HepG2 (cell line): ENCODE data around the gene MBNL3. TPM values are rescaled to one million over a fixed set of nuclear protein-coding genes. Genes with fewer than 3 reads are reported as not detected.

Source experiments
- DNMT3B ChIP-seq: conservative IDR thresholded peaks from 2 replicates; pipeline ENCODE4 v1.6.1; 2016; ENCODE audit warnings: missing biosample characterization, control low read depth
- GATA4 ChIP-seq: sonication (generic); IDR thresholded peaks from 2 replicates; pipeline ENCODE4 v1.6.1; 2016; ENCODE audit warnings: antibody characterized with exemption, low read depth, borderline replicate concordance
- HIVEP1 ChIP-seq: sonication (generic); formaldehyde crosslinking; IDR thresholded peaks from 2 replicates; pipeline ENCODE4 v1.4.0; 2020; ENCODE audit warnings: mild to moderate bottlenecking, missing genetic modification reagents
- IRF2 ChIP-seq: IDR thresholded peaks from 2 replicates; pipeline ENCODE4 v1.6.1; 2018; ENCODE audit warnings: missing genetic modification reagents, missing compliant biosample characterization
- KDM2A ChIP-seq: sonication (generic); formaldehyde crosslinking; IDR thresholded peaks from 2 replicates; pipeline ENCODE4 v1.4.0; 2020; ENCODE audit warnings: low read depth, missing genetic modification reagents, borderline replicate concordance
- KMT2B ChIP-seq: IDR thresholded peaks from 2 replicates; pipeline ENCODE4 v1.6.1; 2016; ENCODE audit warnings: missing genetic modification reagents, missing compliant biosample characterization
- MEIS2 ChIP-seq: sonication (generic); formaldehyde crosslinking; IDR thresholded peaks from 2 replicates; pipeline ENCODE4 v1.9.0; 2021; ENCODE audit warnings: mild to moderate bottlenecking, missing genetic modification reagents
- NFKBIZ ChIP-seq: IDR thresholded peaks from 2 replicates; pipeline ENCODE4 v1.6.1; 2018; ENCODE audit warnings: missing genetic modification reagents, missing compliant biosample characterization
- SKI ChIP-seq: fragments of 450-650 bp; IDR thresholded peaks from one replicate; pipeline ENCODE4 v1.6.1; 2018; ENCODE audit warnings: mild to moderate bottlenecking; ENCODE audit not compliant: partially characterized antibody
- SP1 ChIP-seq, 2 experiments: fragments of 450-650 bp in 1 of 2; sonication (generic) in 1 of 2; formaldehyde crosslinking in 1 of 2; IDR thresholded peaks; 2 replicates each; pipeline versions ENCODE4 v1.4.0 to v1.6.1; 2016 to 2020; ENCODE audit warnings: missing genetic modification reagents in 1 of 2
- ZGPAT ChIP-seq: IDR thresholded peaks from 2 replicates; pipeline ENCODE4 v1.6.1; 2016; ENCODE audit warnings: mild to moderate bottlenecking
- ZNF574 ChIP-seq: sonication (generic); formaldehyde crosslinking; IDR thresholded peaks from 2 replicates; pipeline ENCODE4 v1.4.0; 2020; ENCODE audit warnings: missing genetic modification reagents
- ZSCAN29 ChIP-seq: sonication (generic); formaldehyde crosslinking; conservative IDR thresholded peaks from 2 replicates; pipeline ENCODE4 v1.4.0; 2020; ENCODE audit warnings: mild to moderate bottlenecking, missing genetic modification reagents
- polyA plus RNA-seq, 8 experiments: library from polyadenylated mRNA; depleted of rRNA in 3 of 8; stranded (reverse) in 7 of 8; unstranded in 1 of 8; fragments of >200 nt; fragmentation: Illumina TruSeq in 4 of 8; extraction: Trizol in 4 of 8; gene quantifications; 2 replicates each; pipeline versions ENCODE4 v1.2.1 to v1.2.3, GENCODE V29; 2011 to 2016; ENCODE audit warnings: low read depth in 4 of 8, missing spikeins in 1 of 8, mixed read lengths in 1 of 8; ENCODE audit not compliant: insufficient read depth in 1 of 8
- total RNA-seq, 5 experiments: library from RNA; depleted of rRNA; stranded (reverse); fragments of >200 nt; fragmentation: Illumina TruSeq; extraction: Trizol; gene quantifications; 2 replicates each; pipeline ENCODE4 v1.2.3, GENCODE V29; 2016; ENCODE audit warnings: low read depth in 1 of 5
- TF ChIP-seq, protein P1 (sequence below): sonication (generic); formaldehyde crosslinking; conservative IDR thresholded peaks from 2 replicates; pipeline ENCODE4 v1.4.0; 2020; ENCODE audit warnings: mild to moderate bottlenecking, missing genetic modification reagents, moderate library complexity
- TF ChIP-seq, protein P2 (sequence below): sonication (generic); IDR thresholded peaks from 2 replicates; pipeline ENCODE4 v1.6.1; 2016; ENCODE audit warnings: low read depth, borderline replicate concordance
- TF ChIP-seq, protein P3 (sequence below): IDR thresholded peaks from 2 replicates; pipeline ENCODE4 v1.6.1; 2016; ENCODE audit warnings: low read depth, missing genetic modification reagents, missing compliant biosample characterization

The MBNL3 gene
- total and polyA plus RNA-seq, 2 of the 13 experiments (the other 11 are each of a cell fraction or from before 2014, with no cell fraction given): 155 to 257 TPM

DNA sequence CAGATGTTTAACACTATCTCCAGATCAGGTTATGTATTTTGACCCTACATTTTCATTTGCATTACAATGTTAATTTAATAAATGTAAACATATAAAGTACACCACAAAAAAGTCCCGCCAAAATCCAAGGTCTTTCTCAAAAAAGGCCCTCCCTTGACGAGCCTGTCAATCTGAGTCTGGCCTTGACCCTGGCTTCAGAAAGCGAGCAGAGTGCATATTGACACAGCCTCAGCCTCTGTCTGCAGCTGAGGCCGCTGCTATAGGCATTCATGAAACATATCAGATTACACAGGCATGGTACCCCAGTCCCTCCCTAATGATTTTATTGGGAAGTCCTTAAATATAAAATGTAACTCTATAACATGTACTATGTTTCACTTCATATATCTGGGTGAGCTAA is 6.2 kb downstream of the MBNL3 start (continued):
- TF ChIP-seq, protein P1, sequence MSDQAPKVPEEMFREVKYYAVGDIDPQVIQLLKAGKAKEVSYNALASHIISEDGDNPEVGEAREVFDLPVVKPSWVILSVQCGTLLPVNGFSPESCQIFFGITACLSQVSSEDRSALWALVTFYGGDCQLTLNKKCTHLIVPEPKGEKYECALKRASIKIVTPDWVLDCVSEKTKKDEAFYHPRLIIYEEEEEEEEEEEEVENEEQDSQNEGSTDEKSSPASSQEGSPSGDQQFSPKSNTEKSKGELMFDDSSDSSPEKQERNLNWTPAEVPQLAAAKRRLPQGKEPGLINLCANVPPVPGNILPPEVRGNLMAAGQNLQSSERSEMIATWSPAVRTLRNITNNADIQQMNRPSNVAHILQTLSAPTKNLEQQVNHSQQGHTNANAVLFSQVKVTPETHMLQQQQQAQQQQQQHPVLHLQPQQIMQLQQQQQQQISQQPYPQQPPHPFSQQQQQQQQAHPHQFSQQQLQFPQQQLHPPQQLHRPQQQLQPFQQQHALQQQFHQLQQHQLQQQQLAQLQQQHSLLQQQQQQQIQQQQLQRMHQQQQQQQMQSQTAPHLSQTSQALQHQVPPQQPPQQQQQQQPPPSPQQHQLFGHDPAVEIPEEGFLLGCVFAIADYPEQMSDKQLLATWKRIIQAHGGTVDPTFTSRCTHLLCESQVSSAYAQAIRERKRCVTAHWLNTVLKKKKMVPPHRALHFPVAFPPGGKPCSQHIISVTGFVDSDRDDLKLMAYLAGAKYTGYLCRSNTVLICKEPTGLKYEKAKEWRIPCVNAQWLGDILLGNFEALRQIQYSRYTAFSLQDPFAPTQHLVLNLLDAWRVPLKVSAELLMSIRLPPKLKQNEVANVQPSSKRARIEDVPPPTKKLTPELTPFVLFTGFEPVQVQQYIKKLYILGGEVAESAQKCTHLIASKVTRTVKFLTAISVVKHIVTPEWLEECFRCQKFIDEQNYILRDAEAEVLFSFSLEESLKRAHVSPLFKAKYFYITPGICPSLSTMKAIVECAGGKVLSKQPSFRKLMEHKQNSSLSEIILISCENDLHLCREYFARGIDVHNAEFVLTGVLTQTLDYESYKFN (CRISPR knock-in tag): peak; percentile 88
- TF ChIP-seq DNMT3B (CRISPR knock-in tag) (no peak), MEIS2 (CRISPR knock-in tag) (peak; percentile 98), ZSCAN29 (CRISPR knock-in tag) (no peak), KMT2B (CRISPR knock-in tag) (no peak), SKI (peak; percentile 97), NFKBIZ (CRISPR knock-in tag) (0 out of 2 replicates have a peak, but pooled peaks have one; percentile 45), ZNF574 (0 out of 2 replicates have a peak, but pooled peaks have one; percentile 54), IRF2 (CRISPR knock-in tag) (peak; percentile 74), SP1 (IDR thresholded peaks at IDR 0.05) (no peak), SP1 (CRISPR knock-in tag; IDR thresholded peaks at IDR 0.05) (no peak), HIVEP1 (CRISPR knock-in tag) (no peak), KDM2A (CRISPR knock-in tag) (0 out of 2 replicates have a peak, but pooled peaks have one; percentile 43), GATA4 (peak; percentile 71; the same call in 1 of the 2 replicates), ZGPAT (CRISPR knock-in tag) (peak; percentile 64)
- TF ChIP-seq, protein P2, sequence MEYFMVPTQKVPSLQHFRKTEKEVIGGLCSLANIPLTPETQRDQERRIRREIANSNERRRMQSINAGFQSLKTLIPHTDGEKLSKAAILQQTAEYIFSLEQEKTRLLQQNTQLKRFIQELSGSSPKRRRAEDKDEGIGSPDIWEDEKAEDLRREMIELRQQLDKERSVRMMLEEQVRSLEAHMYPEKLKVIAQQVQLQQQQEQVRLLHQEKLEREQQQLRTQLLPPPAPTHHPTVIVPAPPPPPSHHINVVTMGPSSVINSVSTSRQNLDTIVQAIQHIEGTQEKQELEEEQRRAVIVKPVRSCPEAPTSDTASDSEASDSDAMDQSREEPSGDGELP: peak; percentile 69; the same call in 1 of the 2 replicates
- TF ChIP-seq, protein P3, sequence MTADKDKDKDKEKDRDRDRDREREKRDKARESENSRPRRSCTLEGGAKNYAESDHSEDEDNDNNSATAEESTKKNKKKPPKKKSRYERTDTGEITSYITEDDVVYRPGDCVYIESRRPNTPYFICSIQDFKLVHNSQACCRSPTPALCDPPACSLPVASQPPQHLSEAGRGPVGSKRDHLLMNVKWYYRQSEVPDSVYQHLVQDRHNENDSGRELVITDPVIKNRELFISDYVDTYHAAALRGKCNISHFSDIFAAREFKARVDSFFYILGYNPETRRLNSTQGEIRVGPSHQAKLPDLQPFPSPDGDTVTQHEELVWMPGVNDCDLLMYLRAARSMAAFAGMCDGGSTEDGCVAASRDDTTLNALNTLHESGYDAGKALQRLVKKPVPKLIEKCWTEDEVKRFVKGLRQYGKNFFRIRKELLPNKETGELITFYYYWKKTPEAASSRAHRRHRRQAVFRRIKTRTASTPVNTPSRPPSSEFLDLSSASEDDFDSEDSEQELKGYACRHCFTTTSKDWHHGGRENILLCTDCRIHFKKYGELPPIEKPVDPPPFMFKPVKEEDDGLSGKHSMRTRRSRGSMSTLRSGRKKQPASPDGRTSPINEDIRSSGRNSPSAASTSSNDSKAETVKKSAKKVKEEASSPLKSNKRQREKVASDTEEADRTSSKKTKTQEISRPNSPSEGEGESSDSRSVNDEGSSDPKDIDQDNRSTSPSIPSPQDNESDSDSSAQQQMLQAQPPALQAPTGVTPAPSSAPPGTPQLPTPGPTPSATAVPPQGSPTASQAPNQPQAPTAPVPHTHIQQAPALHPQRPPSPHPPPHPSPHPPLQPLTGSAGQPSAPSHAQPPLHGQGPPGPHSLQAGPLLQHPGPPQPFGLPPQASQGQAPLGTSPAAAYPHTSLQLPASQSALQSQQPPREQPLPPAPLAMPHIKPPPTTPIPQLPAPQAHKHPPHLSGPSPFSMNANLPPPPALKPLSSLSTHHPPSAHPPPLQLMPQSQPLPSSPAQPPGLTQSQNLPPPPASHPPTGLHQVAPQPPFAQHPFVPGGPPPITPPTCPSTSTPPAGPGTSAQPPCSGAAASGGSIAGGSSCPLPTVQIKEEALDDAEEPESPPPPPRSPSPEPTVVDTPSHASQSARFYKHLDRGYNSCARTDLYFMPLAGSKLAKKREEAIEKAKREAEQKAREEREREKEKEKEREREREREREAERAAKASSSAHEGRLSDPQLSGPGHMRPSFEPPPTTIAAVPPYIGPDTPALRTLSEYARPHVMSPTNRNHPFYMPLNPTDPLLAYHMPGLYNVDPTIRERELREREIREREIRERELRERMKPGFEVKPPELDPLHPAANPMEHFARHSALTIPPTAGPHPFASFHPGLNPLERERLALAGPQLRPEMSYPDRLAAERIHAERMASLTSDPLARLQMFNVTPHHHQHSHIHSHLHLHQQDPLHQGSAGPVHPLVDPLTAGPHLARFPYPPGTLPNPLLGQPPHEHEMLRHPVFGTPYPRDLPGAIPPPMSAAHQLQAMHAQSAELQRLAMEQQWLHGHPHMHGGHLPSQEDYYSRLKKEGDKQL: 0 out of 2 replicates have a peak, but pooled peaks have one; percentile 60
